Stimulated activated CD4-positive, alpha-beta T cell treated with anti-CD3 and anti-CD28 coated beads, Interleukin-1b, Interleukin-23, amount 100 ng/mL, for 4 hours (primary cell): Measurements from ENCODE around the gene LYAR.

Experiments
- DNase-seq, 2 donors: peaks; one replicate each; pipeline ENCODE4 v3.0.0-alpha.2; 2020; ENCODE audit warnings: low read depth in 2 of 2

LYAR gene

DNA sequence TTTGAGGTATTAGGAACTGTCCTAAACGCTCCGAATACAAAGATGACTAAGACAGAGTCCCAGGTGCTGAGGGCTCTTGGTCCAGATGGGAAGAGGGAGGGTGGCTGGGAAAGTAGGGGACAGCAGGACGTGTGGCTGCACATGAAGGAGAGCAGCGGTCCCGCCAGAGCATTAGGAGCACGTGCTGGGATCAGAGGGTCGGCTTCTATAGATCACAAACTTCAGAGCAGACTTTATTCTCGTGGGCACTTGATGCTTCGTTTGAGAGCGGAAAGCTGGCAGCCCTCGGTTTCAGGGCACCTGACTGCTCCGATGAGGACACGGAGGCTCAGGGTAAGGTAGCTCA lies 26.2 kb upstream of the LYAR start:
- DNase-seq = no peak

DNA sequence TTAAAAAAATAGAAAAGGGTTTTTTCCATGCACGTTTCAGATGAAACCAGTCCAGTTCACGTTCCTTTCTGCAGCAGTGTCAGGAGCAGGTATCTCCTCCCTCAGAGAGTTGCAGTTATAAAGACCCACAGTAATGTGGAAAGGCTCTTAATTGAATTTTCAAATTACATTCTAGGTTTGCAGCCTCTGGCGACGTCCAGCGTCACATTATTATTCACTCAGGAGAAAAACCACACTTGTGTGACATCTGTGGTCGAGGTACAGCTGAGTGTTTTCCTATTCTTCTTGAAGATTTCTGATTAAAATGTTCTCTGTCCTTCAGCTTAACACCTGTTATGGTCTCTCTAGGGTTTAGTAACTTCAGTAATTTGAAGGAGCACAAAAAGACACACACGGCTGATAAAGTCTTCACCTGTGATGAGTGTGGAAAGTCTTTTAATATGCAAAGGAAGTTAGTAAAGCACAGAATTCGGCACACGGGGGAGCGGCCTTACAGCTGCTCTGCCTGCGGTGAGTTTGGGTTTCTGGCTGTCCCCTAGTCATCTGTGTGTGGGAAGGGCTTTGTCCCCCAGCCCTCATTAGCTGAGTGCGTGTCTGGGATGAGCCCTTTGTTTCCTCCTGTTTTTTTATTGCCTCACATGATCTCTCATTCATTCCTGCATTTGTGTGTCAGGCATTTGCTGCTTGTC lies 25.7 kb upstream of the LYAR start:
- no peak for DNase-seq

DNA sequence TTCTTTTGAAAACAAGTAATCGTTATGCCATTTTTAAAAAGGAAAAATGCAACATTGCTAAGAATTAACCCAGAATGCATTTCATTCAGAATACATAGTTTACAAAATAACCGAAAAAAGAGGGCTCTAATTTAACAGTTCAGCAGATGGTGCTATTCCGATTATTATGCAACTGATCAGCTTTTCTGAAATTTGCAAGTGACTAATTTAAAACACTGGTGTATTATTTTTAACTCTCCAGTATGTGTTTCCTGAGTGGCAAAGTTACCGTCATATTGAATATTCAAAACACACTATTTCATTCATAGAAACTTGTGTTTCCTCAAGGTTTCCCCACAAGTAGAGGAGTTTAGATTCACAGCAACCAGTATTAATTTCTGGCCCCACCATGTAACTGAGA lies 21.2 kb upstream of the LYAR start:
- DNase-seq = no peak

DNA sequence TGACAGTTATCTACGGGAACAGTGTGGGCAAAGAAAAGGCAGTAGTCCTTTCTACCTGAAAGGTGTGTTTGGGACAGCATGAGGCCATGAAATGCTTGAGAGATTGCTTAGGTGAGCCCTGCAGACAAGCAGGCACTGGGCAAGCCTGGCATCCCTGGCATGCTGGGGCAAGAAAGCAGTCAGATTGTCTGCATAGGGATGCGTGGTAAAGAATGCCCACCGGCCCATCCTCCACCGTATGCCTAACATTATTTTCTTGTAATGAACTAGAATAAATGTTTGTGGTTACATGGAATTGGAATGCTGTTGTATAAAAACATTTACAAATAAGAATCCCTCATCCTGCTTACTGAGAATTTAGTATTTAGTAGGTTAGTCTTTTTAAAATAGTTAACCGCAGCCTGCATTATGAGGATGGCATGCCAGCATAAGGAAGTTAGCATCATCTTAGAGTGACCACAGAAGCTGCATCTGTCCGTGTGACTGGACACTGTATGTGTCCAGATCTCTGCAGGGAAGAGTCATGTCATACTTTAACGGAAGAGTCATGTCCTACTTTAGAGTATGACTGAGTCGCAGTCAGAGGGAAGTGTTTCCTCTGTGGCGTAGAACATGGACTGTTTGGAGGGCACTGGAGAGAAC lies 19.0 kb upstream of the LYAR start:
- no peak for DNase-seq

DNA sequence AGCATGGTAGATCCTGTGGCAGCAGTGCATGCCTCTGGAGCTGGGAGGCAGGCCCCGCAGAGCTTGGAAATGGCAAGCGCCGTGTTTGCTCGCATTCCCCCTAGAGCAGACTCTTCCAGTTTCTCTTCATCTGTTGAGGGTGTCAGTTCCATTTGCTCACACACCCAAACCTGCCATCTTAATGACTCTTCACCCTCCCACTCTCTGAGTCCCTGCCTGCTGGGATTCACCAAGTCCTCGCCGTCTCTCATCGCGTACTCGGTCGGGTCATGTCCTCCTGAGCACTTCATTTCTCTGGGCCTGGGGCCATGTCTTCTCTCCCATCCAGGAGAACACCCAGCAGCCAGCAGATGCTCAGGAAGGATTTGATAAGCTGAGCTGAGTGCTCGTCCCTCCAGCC lies 17.0 kb upstream of the LYAR start:
- DNase-seq = no peak

DNA sequence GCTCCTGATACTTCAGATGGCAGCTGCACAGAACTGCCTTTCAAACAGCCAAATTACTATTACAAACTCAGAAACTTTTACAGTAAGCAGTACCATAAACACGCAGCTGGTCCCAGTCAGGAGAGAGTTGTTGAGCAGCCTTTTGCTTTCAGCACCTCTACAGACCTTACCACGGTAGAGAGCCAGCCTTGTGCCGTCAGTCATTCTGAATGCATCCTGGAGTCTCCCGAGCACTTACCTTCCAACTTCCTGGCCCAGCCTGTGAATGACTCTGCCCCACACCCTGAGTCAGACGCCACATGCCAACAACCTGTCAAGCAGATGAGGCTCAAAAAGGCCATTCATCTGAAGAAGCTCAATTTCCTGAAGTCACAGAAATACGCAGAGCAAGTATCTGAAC lies 12.5 kb upstream of the LYAR start:
- DNase-seq = no peak

DNA sequence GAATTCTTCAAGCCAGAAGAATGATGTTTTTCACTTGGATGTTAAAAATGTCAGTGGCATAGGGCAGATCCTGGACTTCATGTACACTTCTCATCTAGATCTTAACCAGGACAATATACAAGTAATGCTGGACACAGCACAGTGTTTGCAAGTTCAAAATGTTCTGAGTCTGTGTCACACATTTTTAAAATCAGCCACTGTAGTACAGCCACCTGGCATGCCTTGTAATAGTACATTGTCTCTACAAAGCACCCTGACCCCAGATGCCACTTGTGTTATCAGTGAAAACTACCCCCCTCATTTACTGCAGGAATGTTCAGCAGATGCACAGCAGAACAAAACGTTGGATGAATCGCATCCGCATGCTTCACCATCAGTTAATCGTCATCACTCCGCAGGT lies 12.0 kb upstream of the LYAR start:
- no peak for DNase-seq

DNA sequence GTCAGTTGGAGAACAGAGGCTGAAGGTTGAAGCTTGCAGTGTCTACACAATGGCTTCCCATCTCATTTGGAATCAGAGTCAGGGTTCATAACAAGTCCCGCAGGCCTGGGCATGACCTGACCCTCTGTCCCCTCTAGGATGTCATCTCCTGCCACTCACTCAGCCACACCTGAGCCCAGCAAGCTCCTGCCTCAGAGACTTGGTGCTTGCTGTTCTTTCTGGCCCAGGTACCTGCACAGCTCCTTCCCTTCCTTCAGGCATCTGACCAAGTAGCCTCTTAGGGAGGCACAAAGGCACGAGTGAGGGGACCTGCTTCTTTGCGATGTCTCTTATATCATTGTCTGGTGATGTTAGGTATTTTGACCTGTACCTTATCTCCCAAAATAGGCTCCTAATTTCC lies 9.1 kb upstream of the LYAR start:
- no peak for DNase-seq

DNA sequence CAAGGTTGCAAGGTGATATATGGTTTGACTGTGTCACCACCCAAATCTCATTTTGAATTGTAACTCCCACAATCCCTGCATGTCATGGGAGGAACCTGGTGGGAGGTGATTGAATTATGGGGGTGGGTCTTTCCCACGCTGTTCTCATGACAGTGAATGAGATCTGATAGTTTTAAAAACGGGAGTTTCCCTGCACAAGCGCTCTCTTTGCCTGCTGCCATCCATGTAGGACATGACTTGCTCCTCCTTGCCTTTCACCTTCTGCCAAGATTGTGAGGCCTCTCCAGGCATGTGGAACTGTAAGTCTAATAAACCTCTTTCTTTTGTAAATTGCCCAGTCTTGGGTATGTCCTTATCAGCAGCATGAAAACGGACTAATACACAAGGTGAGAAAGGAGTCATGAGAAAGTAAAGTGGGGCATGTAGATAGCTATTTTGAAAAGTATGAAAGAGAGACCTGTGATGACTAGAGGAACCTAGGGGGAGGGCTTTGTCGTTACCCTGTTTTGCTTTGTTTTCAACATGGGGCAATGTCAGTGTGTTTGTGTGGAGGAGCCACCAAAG lies 6.4 kb upstream of the LYAR start:
- DNase-seq = no peak

DNA sequence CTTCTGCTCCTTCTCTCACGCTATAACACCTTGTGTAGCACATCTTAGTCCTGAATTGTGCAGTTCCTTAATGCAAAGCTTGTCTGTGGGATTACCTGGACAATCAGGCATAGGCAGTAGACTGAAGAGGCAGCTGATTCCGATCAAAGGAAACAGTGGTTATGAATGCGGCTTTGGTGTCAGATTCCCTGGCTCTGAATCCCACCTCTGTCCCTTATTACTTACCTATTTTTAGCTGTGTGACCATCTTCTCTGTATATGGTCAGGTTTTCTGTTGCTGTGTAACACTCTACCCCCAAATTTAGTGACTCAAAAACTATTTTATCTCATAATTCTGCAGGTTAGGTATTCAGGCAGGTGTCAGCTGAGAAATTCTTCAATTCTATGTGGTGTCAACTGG lies 3.3 kb upstream of the LYAR start:
- DNase-seq = no peak

DNA sequence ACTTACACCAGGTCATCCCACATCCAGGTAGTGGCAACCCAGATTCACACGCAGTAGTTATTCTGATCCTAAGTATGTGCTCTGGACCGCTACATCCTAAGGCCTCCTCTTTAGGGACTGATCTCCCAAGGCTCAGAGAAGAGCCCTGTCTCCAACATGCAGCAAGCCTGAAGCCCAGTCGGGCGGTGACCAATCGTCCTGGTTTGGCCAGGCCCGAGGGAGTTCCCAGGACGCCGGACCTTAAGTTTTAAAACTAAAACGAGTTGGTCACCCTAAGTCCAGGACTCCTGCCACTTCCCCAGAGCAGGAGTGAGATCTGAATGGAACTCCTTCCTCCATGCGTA lies 385 bp downstream of the LYAR start:
- no peak for DNase-seq

DNA sequence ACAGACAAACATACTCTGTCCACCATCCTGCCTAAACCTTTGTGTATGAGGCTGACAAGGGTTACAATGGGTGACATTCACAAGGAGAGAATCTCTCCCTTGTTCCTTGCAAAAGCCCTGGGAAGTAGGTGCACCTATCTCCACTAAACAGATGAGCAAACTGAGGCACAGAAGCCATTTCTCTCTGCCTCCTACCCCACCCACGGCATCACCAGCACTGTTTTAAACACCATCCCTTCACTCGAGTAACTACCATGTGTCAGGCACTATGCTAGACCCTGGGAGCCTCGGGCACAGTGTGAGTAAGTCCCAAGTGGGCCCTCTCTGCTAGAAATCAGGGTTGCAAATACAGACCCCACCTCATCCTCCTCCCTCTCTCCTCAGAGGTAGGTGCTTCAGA lies 899 bp downstream of the LYAR start:
- no peak for DNase-seq

DNA sequence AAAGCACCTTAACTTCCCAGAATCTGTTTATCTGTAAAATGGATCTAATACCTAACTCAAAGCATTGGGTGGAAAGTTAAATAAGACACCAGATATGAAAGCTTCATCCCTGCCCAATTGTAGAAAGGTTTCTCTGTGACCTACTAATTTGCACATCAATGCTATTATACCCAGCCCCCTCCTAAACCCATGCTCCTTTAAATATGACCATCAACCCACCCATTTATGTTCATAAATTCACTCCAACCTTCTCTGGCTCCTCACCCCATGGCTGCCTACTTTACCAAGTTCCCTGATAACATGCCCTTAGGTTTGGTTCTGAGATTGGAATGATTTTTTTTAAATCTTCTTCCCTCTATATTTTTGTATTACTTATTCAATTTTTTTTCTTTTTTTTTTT lies 1.9 kb downstream of the LYAR start:
- DNase-seq = no peak

DNA sequence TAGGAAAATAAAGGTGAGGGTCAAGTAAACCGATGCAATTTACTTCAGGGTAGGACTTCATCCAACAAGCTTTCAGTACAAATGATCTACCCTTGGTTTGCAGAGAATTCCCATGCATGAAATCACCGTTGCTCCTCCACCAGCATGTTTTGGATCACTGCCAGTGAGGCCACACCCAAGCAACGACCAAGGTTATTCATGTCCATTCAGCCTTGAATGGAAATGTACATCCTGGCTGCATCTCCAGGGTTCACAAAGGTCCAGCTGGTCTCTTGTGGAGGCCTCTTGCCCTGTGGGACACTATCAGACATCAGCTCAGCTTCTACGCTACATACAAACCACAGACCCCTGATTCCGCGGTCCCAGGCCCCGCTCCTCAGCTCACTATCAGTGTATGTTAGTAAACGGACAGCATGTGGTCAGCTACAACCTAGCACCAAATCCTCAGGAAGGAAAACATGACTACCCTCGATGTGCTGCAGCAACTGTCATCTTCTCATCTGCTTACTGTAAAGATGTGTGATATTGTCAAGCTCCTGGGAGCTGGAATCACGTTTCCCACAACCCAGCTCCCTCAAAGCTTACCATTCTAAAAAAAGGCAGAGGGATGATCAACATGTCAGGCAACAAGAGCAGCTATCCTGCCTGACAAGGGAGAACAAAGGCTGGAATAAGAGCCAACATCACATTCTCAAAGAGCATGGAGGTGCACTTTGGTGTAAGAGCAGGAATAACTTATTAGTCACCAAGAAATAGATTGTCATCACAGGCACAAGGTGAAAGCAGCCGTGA lies 4.9 kb downstream of the LYAR start:
- DNase-seq = no peak

DNA sequence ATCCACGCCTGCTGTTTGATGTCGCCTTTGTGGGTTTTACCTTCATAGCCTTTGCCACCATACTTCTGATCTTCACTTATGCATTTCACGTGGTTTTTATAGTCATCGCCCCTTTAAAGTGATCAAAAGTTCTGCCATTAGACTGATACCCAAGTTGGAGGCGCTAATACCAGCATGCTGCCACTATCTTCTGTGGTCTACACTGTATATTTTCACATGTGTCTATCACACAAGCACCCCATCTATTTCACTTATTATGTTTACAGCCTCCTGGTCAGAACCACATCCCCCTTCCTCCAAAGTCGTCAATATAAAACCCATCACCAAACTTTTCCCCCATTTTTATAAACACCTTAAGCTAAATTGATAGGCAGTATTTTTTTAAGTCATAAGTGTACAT lies 8.2 kb downstream of the LYAR start:
- no peak for DNase-seq

DNA sequence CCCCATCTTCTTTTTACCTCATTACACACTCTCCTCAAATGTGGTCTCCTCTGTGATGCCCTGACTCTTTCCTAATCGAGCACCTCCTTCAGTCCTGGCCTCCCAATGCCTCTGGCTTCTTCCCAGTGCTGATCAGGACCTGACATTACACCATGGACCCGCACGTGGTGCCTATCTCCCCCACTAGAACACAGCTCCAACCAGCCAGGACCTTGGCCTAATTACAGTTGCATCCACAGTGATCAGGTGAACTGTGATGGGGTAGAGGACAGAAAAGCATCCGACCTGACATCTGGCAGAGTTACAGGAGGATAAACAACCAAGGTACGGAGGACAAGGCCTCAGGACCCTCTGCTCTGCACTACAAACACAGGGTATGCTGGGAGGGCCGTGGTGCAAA lies 12.4 kb downstream of the LYAR start:
- DNase-seq = no peak

DNA sequence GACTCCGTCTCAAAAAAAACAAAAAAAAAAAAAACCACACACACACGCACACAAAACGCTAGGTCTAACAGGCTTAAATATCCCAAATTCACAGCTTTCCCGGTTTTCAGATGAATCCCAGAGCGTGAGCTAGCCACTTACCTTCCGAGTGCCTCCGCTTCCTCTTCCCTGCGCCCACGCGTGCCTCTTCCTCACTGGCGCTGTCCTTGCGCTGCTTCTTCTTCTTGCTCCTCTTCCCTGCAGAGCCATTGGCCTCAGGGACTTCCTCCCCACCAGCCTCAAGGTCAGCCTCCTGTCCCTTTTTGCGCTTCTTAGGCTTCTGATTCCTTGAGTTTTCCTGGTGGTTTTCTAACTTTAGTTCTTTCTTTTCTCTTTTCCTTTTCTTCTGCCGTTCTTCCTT lies 15.7 kb downstream of the LYAR start:
- no peak for DNase-seq

DNA sequence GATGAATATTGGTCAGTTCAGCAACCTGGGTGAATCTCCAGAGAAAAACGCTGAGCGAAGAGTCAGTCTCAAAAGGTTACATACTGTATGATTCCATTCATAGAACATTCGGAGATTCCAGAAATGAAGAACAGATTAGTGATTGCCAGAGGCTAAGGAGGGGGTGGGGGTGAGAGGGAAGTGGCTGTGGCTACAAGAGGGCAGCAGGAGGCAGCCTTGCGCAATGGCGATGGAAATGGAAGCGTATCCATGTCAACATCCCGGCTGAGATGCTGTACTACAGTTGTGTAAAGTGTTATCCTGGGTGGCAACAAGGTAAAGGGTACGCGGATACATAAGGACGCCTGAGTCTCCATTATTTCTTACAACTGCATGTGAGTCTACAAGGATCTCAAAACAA lies 18.0 kb downstream of the LYAR start:
- no peak for DNase-seq

DNA sequence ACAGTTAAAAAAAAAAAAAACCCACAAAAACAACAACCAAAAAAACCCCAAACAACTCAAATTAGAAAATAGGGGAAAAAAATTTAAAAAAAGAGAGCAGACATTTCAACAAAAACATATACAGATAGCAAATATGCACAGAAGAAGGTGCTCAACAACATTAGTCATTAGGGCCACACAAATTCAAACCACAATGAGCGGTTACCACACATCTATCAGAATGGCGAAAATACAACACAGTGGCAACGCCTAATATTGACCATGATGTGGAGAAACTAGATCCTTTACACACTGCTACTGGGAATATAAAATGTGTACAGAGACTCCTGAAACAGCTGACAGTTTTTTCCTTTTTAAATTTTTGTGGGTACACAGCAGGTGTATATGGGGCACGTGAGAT lies 19.4 kb downstream of the LYAR start:
- no peak for DNase-seq

DNA sequence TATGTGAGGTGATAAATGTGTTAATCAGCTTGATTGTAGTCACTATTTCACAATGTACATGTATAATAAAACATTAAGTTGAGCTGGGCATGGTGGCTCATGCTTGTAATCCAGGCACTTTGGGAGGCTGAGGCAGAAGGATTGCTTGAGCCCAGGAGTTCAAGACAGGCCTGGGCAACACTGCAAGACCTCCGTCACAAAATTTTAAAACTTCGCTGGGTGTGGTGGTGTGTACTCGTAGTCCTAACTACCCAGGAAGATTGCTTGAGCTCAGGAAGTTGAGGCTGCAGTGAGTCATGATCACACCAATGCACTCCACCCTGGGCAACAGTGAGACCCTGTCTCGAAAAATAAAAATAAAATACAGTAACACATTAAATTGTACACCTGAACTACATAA lies 20.1 kb downstream of the LYAR start:
- DNase-seq = no peak

DNA sequence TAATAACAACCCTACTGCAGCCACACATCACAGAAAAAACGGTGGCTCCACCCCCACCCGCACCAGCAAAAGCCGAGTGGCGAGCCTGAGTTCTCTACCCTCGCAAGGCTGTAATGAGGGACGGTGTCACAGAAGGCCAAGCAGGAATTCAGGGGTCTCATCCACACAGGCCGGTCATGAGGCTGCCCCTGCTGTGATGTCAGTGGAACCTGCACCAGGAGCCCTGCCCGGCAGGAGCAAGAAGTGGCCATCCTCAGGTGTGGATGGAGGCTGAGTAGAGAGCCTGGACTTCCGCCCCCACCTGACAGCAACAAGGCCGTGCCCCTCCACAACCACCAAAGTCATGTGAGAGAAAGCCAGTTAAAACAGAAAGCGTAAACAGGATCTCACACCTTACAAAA lies 20.6 kb downstream of the LYAR start:
- DNase-seq = no peak

DNA sequence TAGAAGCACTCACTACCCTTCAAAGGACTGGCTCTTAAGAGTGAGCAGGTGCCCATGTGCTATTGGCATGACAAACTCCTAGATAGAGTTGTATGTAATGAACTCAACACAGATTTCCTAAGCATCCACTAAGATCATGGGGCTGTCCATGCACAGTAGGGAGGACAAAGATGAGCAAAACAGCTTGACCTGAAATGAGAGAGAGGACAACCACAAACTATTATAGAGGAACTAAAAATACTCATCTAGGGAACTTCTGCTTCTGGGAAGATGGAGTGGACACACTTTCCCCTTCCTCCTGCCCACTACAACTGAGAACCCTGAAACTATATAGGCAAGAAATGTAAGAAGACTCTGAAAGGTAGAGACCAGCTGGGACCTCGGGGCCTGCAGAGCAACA lies 21.2 kb downstream of the LYAR start:
- DNase-seq = no peak

DNA sequence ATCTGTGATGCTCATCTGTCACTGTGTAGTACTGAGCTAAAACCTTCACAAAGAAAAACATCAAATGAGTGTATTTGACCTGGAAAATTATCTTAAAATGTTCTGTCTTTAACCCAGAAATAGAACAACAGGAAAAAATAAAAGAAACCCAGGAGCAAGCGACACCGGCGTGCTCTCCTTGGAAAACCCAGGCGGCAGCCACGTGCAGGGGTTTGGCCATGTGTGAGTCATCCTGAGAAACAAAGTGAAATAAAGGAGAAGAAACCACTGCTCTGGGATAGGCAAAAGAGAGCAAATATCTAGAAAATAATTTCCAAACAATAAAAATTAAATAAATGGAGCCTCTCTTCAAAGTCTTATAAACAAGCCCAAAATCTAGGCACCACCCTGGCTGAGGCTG lies 22.0 kb downstream of the LYAR start:
- DNase-seq = no peak
